Pancreas (tissue), 10 donors: Measurements from ENCODE around the gene ABCF3. TPM values are rescaled to one million over a fixed set of nuclear protein-coding genes. Genes with fewer than 3 reads are reported as not detected.

ENCODE experiments used
- ATAC-seq, 4 donors: fragments of 200-7000 bp; cut with Tn5 transposase; one replicate each; pipeline versions ENCODE4 v1.8.0 to v1.9.1; 2020; ENCODE audit warnings: mild to moderate bottlenecking in 4 of 4, moderate library complexity in 4 of 4
- DNase-seq, 6 donors: peaks; one replicate each; pipeline ENCODE4 v3.0.0-alpha.2; 2020
- FAIRE-seq: peaks from 2 replicates; lab custom pipeline; 2012; peaks lifted over from hg19 to GRCh38; lab: Jason Lieb, UNC
- H3K27ac ChIP-seq, 4 donors: fragments of 200-600 bp; sonication (generic); 1 replicate in 3 of 4; 2 replicates in 1 of 4; pipeline versions ENCODE4 v1.5.0 to v1.8.0; 2020
- H3K27me3 ChIP-seq, 4 donors: fragments of 200-600 bp; one replicate each; pipeline ENCODE4 v1.8.0; 2021
- H3K36me3 ChIP-seq, 3 donors: fragments of 200-600 bp; sonication (generic) in 1 of 3; one replicate each; pipeline versions ENCODE4 v1.5.0 to v1.8.0; 2020 to 2021
- H3K4me1 ChIP-seq, 3 donors: fragments of 200-600 bp; one replicate each; pipeline ENCODE4 v1.8.0; 2021
- H3K4me3 ChIP-seq, 4 donors: fragments of 200-600 bp; sonication (generic) in 2 of 4; one replicate each; pipeline versions ENCODE4 v1.5.0 to v1.8.0; 2020 to 2021
- H3K9me3 ChIP-seq, 4 donors: fragments of 200-600 bp; one replicate each; pipeline ENCODE4 v1.8.0; 2021
- CTCF ChIP-seq, 4 donors: fragments of 200-600 bp; sonication (generic) in 3 of 4; IDR thresholded peaks; one replicate each; pipeline versions ENCODE4 v1.5.0 to v1.8.0; 2021; ENCODE audit warnings: antibody characterized with exemption in 4 of 4
- WGBS, 2 donors: extraction: QIAGEN DNeasy Blood & Tissue Kit; methylation state at CpG; one replicate each; pipeline ENCODE4 v1.1.7; 2013; 5-methylcytosine and 5-hydroxymethylcytosine counted together
- intact Hi-C, 3 donors: fragments of 100-400 bp; cut with DNase I; formaldehyde crosslinking; loops; one replicate each; pipeline versions ENCODE4 v1.11.1 to v1.14.2; 2022
- polyA plus RNA-seq, 2 donors: library from polyadenylated mRNA; stranded (reverse); fragments of 200-250 nt; gene quantifications; one replicate each; pipeline ENCODE4 v1.2.3, GENCODE V29; 2013
- total RNA-seq, 6 donors: library from RNA; stranded (reverse); fragmentation: NEBNext Ultra II Directional in 4 of 6; extraction: Animal tissue kit (Norgen Biotek cat#: 25700) in 4 of 6; gene quantifications; one replicate each; pipeline versions ENCODE4 v1.2.1 to v1.2.4, GENCODE V29; 2021 to 2023
- donor health status: healthy with polysubstance abuse.
- donor health status: DM: no; HTN: no; CAD: no; lungs with moderate emphysema.
- donor health status: DM: no; HTN: no; CAD: no.
- donor health status: control.
- donor health status: control.
- donor health status: Bipolar disorder and iron deficiency.
- donor health status: DM: yes; HTN: yes; CAD: no.
- donor health status: DM: no; HTN: no; CAD: no.
- donor health status: DM: no; HTN: no; CAD: no.
- donor health status: DM: yes; HTN: yes; CAD: no.

Gene ABCF3
- total and polyA plus RNA-seq, 8 donors: 31.7 to 92.1 (median 42.1) TPM

DNA sequence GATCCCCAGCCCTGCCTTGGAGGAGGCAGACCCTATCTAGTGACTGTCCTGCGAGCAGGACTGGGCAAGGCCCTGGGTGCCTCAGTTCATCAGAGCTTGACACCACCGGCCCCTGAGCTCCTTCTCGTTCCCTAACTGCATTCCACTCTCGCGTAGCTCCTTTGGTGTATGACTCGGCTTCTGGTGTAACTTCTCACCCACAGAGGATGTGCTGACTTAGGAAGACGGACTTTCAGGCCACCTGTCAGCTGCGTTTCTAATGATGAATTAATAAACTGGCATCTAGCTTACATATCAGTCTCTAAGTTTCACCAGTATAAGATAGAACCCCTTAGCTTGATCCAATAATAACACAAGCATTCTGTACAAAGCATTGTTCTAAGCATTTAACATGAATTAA, 17.5 kb downstream of the ABCF3 start:
- WGBS, 2 donors: 74 to 77% methylated on average over 8 of the region's 8 CpGs
- no peak overlapping the region for H3K27ac ChIP-seq
- no peaks in the 10 kb centered on the region for H3K36me3 ChIP-seq
- no peak for DNase-seq
- no peaks in the 10 kb centered on the region for H3K27me3 ChIP-seq
- no peaks in the 10 kb centered on the region for H3K4me1 ChIP-seq
- no peak for FAIRE-seq
- no peak for TF ChIP-seq CTCF (IDR thresholded peaks at IDR 0.05)
- intact Hi-C loops: no loop called here
- ATAC-seq: no peak
- H3K4me3 ChIP-seq: no peak overlapping the region
- no peaks in the 10 kb centered on the region for H3K9me3 ChIP-seq

DNA sequence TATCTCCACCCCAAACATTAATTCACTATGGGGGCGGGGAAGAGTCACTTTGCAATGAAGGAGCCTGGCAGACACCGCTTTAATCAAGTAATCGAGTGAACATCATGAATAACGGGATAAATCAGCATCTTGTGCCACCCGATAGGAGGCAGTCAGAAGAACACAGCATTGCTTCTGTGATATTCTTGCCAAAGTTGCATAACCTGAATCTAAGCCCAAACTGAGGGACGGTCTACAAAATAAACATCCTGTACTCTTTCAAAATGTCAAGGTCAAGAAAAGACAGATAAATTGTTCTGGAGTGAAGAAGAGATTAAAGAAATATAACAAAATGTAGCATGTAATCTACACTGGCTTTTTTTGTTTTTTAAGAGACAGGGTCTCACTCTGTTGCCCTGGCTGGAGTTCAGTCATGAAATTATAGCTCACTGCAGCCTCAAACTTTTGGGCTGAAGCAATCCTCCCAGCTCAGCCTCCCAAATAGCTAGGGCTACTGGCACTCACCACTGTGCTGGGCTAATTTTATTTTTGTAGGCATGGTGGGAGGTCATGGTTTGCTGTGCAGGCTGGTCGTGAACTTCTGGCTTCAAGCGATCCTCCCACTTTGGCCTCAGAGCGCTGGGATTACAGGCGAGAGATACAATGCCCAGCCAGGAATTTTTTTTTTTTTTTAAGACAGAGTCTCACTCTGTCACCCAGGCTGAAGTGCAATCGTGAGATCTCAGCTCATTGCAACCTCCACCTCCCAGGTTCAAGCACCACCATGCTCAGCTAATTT, 23.3 kb downstream of the ABCF3 start:
- DNase-seq (no peak), FAIRE-seq (no peak), ATAC-seq (no peak)
- H3K27ac ChIP-seq: no peak overlapping the region
- TF ChIP-seq CTCF (IDR thresholded peaks at IDR 0.05): no peak
- intact Hi-C loops: no loop called here
- H3K9me3 ChIP-seq: no peaks in the 10 kb centered on the region
- H3K4me3 ChIP-seq: no peak overlapping the region
- H3K36me3 ChIP-seq: no peaks in the 10 kb centered on the region
- H3K4me1 ChIP-seq: no peaks in the 10 kb centered on the region
- 46 to 58% methylated on average over 11 of the region's 11 CpGs for WGBS, 2 donors
- no peaks in the 10 kb centered on the region for H3K27me3 ChIP-seq

GRCh38 chr3:184211297-184211696, 25.3 kb downstream of the ABCF3 start:
- FAIRE-seq: no peak
- Histone ChIP-seq H3K27ac (no peak overlapping the region), H3K4me1 (no peaks in the 10 kb centered on the region), H3K36me3 (no peaks in the 10 kb centered on the region), H3K9me3 (no peaks in the 10 kb centered on the region), H3K4me3 (no peak overlapping the region), H3K27me3 (no peaks in the 10 kb centered on the region)
- TF ChIP-seq CTCF (IDR thresholded peaks at IDR 0.05): no peak
- no peak for DNase-seq
- intact Hi-C loops: no loop called here
- ATAC-seq: no peak
- WGBS, 2 donors: 32 to 37% methylated on average over 5 of the region's 5 CpGs

- Histone ChIP-seq H3K4me1 (no peaks in the 10 kb centered on the region), H3K4me3 (no peak overlapping the region), H3K27me3 (no peaks in the 10 kb centered on the region), H3K9me3 (no peaks in the 10 kb centered on the region), H3K36me3 (no peaks in the 10 kb centered on the region), H3K27ac (no peak overlapping the region)
- FAIRE-seq (no peak), ATAC-seq (no peak), DNase-seq (no peak)
- TF ChIP-seq CTCF (IDR thresholded peaks at IDR 0.05): no peak
- 72 to 80% methylated on average over 5 of the region's 5 CpGs for WGBS, 2 donors
- intact Hi-C loops: no loop called here
Observed at GRCh38 chr3:184211718-184212117, 25.7 kb downstream of the ABCF3 start.

DNA sequence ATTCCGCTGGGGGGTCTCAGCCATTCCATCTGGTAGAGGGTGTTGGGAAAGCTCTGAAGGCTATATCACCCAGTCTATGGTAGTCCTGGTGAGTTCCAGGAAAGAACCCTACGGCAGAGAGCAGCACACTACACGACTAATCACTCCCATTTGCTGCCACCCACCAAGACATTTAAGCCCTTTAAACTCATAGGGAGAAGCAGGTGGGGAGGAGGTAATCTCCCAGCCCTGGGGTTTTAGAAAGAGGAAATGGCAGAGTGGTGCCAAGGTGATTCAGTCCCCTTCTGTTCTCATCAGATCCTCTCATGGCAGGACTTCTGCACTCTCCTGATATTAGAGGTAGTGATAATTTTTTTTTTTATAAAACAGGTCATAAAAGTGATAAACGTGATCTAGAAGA, 32.8 kb downstream of the ABCF3 start:
- Histone ChIP-seq H3K27me3 (no peaks in the 10 kb centered on the region), H3K9me3 (no peaks in the 10 kb centered on the region), H3K27ac (no peak overlapping the region), H3K4me3 (no peak overlapping the region), H3K36me3 (no peaks in the 10 kb centered on the region), H3K4me1 (no peaks in the 10 kb centered on the region)
- intact Hi-C loops: no loop called here
- DNase-seq (no peak), FAIRE-seq (no peak), ATAC-seq (no peak)
- TF ChIP-seq CTCF (IDR thresholded peaks at IDR 0.05): no peak
- 59 to 60% methylated on average over 4 of the region's 4 CpGs for WGBS, 2 donors
